Naive thymus-derived CD8-positive, alpha-beta T cell (primary cell): Measurements from ENCODE around the gene SEPTIN11. TPM values are rescaled to one million over a fixed set of nuclear protein-coding genes. Genes with fewer than 3 reads are reported as not detected.

Experiments used
- ATAC-seq, 2 donors: fragments of 150-1000 bp; cut with Tn5 transposase in 1 of 2; sonication (Bioruptor Pico), chemical (Tn5 transposase) in 1 of 2; 1 replicate in 1 of 2; 2 replicates in 1 of 2; pipeline ENCODE4 v1.10.0; 2021; ENCODE audit warnings: mild to moderate bottlenecking in 2 of 2, moderate library complexity in 2 of 2
- POLR2A ChIA-PET: fragments of 350-600 bp; sonication (Branson Sonifier 250); formaldehyde crosslinking; loops from one replicate; lab custom pipeline; 2021; ENCODE audit warnings: antibody characterized with exemption; lab: Charles Lee
- DNase-seq, 10 donors: peaks; one replicate each; pipeline versions ENCODE4 v3.0.0 to v3.0.0-alpha.2; 2020 to 2022
- H3K27ac Mint-ChIP-seq, 10 donors: one replicate each; pipeline ENCODE4 v1.8.0; 2020 to 2022; ENCODE audit warnings: mild to moderate bottlenecking in 10 of 10, mixed read lengths in 10 of 10, moderate library complexity in 4 of 10, inconsistent platforms in 1 of 10
- H3K27me3 Mint-ChIP-seq, 5 donors: one replicate each; pipeline ENCODE4 v1.8.0; 2021 to 2022; ENCODE audit warnings: mixed read lengths in 5 of 5
- H3K36me3 Mint-ChIP-seq, 3 donors: one replicate each; pipeline ENCODE4 v1.8.0; 2020 to 2022; ENCODE audit warnings: mixed read lengths in 3 of 3, mild to moderate bottlenecking in 2 of 3, inconsistent platforms in 1 of 3
- H3K4me1 Mint-ChIP-seq, 4 donors: one replicate each; pipeline ENCODE4 v1.8.0; 2021 to 2022; ENCODE audit warnings: mixed read lengths in 4 of 4
- H3K4me3 Mint-ChIP-seq, 10 donors: one replicate each; pipeline ENCODE4 v1.8.0; 2020 to 2022; ENCODE audit warnings: mild to moderate bottlenecking in 10 of 10, mixed read lengths in 10 of 10, moderate library complexity in 6 of 10, inconsistent platforms in 1 of 10
- H3K9me3 Mint-ChIP-seq, 9 donors: one replicate each; pipeline ENCODE4 v1.8.0; 2020 to 2022; ENCODE audit warnings: mixed read lengths in 9 of 9, mild to moderate bottlenecking in 3 of 9, inconsistent platforms in 1 of 9, moderate library complexity in 1 of 9
- polyA plus RNA-seq, 3 donors: library from polyadenylated mRNA; unstranded; fragments of 300-500 nt; fragmentation: Illumina TruSeq; gene quantifications; one replicate each; pipeline ENCODE4 v1.2.3, GENCODE V29; 2021
- total RNA-seq, 8 experiments: library from RNA in 2 of 8; stranded (reverse) in 2 of 8; gene quantifications; one replicate each; pipeline ENCODE4 v1.2.3 and lab custom pipeline; 2021 to 2026

Gene SEPTIN11
- total and polyA plus RNA-seq, 5 experiments from 2014 or later, result 44.8 to 56.7 (median 49.5) TPM

DNA sequence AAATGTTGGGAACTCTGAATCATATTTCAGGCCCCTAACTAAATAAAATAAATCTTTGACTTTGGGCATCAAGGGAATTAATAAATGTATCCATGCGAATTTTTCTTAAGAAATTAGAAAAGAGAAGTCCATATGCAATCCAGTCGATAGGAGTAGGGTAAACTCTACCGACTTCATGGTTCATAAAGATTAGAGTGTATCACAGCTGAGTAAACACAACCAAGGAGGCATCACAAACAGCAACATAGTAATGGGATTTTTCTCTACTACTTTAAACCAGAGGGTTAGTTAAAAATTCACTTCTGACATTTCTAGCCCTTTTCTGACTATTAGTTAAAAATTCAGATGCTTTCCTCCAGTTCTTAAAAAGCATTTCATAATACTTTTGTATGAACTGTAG, 19.9 kb downstream of the SEPTIN11 start:
- POLR2A ChIA-PET, result no interaction called here
- peaks cover 0 to 2% (median 0%) of the 10 kb centered on the region in 9 donors for H3K9me3 Mint-ChIP-seq
- ATAC-seq, result no peak

DNA sequence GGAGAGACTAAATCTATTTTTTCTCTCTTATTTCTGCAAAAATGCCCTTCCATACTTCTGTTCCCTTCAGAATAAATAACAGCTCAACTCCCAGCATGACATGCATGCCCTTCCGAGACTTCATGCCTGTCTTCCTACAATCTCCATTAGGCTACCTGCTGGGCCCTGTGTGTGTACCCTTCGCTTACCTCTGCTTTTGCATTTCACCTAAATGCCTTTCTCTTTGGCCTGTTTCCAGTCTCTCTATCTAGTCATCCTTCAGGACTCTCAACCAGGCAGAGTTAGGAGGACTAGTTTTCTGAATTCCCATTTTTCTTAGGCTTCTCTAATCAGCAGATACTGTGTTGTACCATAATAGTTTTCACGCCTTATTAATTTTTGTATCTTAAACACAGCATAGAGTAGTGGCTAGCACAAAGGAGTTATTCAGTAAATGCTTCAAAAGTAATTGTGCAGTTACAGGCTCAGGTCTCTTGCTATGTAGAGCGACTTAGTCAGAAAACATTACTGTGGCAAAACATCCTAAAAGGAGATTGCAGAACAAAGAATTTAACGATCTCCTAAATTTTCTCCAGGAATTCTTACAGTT, 20.5 kb downstream of the SEPTIN11 start:
- no peak for DNase-seq
- Mint-ChIP-seq H3K4me1 (peaks cover 10 to 19% (median 14%) of the 10 kb centered on the region in 4 donors), H3K36me3 (peaks cover 0 to 4% (median 0%) of the 10 kb centered on the region in 3 donors), H3K27me3 (no peaks in the 10 kb centered on the region), H3K4me3 (no peak overlapping the region), H3K27ac (no peak overlapping the region), H3K9me3 (peaks cover 0 to 2% (median 0%) of the 10 kb centered on the region in 9 donors)
- no peak for ATAC-seq
- POLR2A ChIA-PET, result no interaction called here

More for the DNA sequence above, 19.9 kb downstream of the SEPTIN11 start:
- peaks cover 10 to 24% (median 19%) of the 10 kb centered on the region in 4 donors for H3K4me1 Mint-ChIP-seq
- no peak overlapping the region for H3K27ac Mint-ChIP-seq
- H3K4me3 Mint-ChIP-seq, result no peak overlapping the region
- H3K27me3 Mint-ChIP-seq, result no peaks in the 10 kb centered on the region
- peaks cover 0 to 1% (median 0%) of the 10 kb centered on the region in 3 donors for H3K36me3 Mint-ChIP-seq
- no peak for DNase-seq

DNA sequence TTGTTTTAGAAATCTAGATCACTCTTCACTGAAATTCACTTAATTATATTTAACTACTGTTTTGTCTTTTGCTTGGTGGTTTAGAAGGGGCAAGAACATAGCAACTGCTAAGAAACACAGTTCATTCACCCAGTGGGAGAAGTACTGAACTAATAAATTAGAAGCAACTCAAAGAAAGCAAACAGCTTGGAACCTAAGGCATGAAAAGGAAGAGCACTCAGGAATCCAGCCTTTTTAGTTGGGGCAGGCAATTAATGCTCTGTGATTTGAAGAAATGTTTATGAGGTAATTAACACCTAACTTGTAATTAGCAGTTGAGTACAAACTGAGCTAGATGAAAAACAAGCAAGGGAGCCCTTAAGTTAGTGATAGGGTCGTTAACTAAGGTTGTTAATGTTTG, 22.8 kb downstream of the SEPTIN11 start:
- DNase-seq (no peak), ATAC-seq (no peak)
- H3K9me3 Mint-ChIP-seq, result peaks cover 0 to 2% (median 0%) of the 10 kb centered on the region in 9 donors
- H3K4me3 Mint-ChIP-seq, result no peak overlapping the region
- POLR2A ChIA-PET, result no interaction called here
- peaks cover 10 to 30% (median 22%) of the 10 kb centered on the region in 4 donors for H3K4me1 Mint-ChIP-seq
- H3K27ac Mint-ChIP-seq, result peak overlapping the region in 2 of 10 donors; percentile 14 to 41
- peaks cover 0 to 8% (median 0%) of the 10 kb centered on the region in 3 donors for H3K36me3 Mint-ChIP-seq
- no peaks in the 10 kb centered on the region for H3K27me3 Mint-ChIP-seq

DNA sequence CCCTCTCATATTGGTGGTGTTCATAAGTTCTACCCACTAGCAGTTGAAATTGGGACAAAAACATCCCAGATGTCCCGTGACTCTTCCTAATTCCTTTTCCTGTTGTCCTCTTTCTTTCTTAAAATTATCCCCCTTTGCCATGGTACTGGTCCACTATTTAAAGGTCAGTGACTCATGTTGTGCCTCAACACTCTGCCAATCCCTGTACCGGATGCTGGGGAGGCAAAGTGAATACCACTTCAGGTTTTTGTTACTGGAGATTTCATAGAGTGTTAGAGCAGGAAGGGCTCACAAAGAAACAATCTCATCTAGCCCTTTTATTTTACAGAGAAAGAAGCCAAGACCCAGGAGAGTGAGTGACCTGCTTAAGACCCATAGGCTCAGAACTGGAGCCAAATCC, 24.6 kb downstream of the SEPTIN11 start:
- no peak for DNase-seq
- POLR2A ChIA-PET, result no interaction called here
- Mint-ChIP-seq H3K4me3 (no peak overlapping the region), H3K27ac (peak overlapping the region in 2 of 10 donors; percentile 14 to 58), H3K36me3 (peaks cover 0 to 6% (median 0%) of the 10 kb centered on the region in 3 donors), H3K27me3 (no peaks in the 10 kb centered on the region), H3K4me1 (peaks cover 23 to 49% (median 40%) of the 10 kb centered on the region in 4 donors), H3K9me3 (peaks cover 0 to 2% (median 0%) of the 10 kb centered on the region in 9 donors)
- no peak for ATAC-seq

DNA sequence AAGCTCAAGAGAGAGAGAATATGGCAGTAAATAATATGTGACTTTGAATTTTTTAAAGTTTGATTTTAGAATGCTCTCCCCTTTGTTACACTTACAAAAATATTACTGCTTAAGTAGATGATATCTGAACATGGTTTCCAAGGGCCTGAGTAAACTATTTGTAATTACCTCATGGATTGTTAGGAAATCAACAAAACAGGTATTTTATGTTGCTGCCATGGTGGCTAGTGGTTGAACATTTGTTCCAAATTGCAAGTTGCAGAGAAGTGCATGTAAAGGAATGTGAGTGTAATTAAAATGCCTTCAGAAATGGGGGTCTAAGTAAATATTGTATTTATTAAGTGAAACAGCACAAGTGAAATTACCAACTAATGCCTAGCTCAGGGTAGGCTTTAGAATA, 27.6 kb downstream of the SEPTIN11 start:
- no peak for ATAC-seq
- peaks cover 27 to 57% (median 51%) of the 10 kb centered on the region in 4 donors for H3K4me1 Mint-ChIP-seq
- no peak overlapping the region for H3K27ac Mint-ChIP-seq
- peaks cover 0 to 6% (median 0%) of the 10 kb centered on the region in 3 donors for H3K36me3 Mint-ChIP-seq
- no peaks in the 10 kb centered on the region for H3K27me3 Mint-ChIP-seq
- DNase-seq, result no peak
- POLR2A ChIA-PET, result interaction anchor here (0.6 to 1.5 kb wide), 4 partner anchors 9 to 68 kb away, joined by 3 to 8 read pairs (median 4); no protein-coding TSS in a partner anchor
- peaks cover 0 to 3% (median 0%) of the 10 kb centered on the region in 9 donors for H3K9me3 Mint-ChIP-seq
- no peak overlapping the region for H3K4me3 Mint-ChIP-seq

DNA sequence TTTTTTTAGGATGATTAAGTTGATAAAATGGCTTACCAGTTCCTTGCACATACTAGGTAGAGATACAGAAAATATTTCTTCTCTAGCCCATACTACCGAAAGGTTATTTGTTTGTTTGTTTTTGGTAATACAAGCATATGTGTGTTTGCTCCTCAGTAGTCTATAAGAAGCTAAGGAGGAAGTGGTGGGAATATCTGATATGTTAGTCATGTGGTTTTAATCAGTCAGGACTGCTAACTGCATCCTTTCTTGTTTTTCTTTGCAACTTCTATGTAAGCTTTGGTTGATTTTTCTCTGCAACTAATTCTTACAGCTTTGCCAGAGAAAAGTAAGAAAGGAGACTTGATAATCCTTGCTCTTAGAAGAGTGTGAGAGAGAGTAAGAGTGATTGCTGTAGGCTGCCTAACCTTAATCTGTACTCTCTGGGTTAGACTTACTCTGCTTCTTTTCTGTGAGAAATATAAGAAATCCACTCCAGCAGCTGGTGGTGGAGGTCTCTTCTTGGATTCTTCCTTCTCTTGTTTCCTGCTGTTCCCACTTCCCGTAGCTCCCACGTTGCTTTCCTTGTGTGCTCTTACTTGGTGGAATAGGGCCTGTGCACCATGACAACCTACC, 28.3 kb downstream of the SEPTIN11 start:
- H3K4me3 Mint-ChIP-seq, result peak overlapping the region in 8 of 10 donors; percentile 4 to 72 (median 40)
- H3K9me3 Mint-ChIP-seq, result peaks cover 0 to 3% (median 0%) of the 10 kb centered on the region in 9 donors
- no peaks in the 10 kb centered on the region for H3K27me3 Mint-ChIP-seq
- H3K27ac Mint-ChIP-seq, result peak overlapping the region in 5 of 10 donors; percentile 4 to 89 (median 33)
- H3K36me3 Mint-ChIP-seq, result peaks cover 0 to 6% (median 0%) of the 10 kb centered on the region in 3 donors
- POLR2A ChIA-PET, result interaction anchor here (0.6 to 1.5 kb wide), 5 partner anchors 8 to 858 kb away, joined by 3 to 8 read pairs (median 4); no protein-coding TSS in a partner anchor
- H3K4me1 Mint-ChIP-seq, result peaks cover 31 to 63% (median 55%) of the 10 kb centered on the region in 4 donors
- ATAC-seq (peak; percentile 43 to 63), DNase-seq (no peak)

DNA sequence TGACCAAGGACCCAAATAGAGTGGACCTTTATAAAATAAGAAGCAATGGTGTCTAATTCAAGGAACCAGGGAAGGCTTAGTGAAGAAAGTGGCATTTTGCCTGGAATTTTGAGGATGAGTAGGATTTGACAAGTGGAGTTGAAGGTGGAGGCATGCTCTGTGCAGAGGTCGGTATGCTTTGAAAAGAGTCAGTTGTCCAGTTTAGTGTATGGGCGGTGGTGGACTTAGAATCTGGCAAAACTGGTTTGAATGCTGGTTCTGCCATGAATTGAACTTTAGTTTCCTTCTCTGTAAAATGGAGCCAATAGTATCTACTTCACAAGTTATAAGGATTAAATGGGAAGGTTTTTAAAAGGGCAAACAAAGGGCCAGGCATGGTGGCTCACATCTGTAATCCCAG, 29.7 kb downstream of the SEPTIN11 start:
- ATAC-seq, result no peak
- Mint-ChIP-seq H3K27ac (peak overlapping the region in 5 of 10 donors; percentile 20 to 89 (median 54)), H3K4me3 (peak overlapping the region in 1 of 10 donors; percentile 15), H3K36me3 (peaks cover 0 to 6% (median 0%) of the 10 kb centered on the region in 3 donors), H3K27me3 (no peaks in the 10 kb centered on the region), H3K9me3 (peaks cover 0 to 3% (median 0%) of the 10 kb centered on the region in 9 donors), H3K4me1 (peaks cover 35 to 77% (median 67%) of the 10 kb centered on the region in 4 donors)
- no peak for DNase-seq
- POLR2A ChIA-PET, result interaction anchor here (0.7 kb wide), 1 partner anchor 10 kb away, joined by 5 read pairs; no protein-coding TSS in a partner anchor

DNA sequence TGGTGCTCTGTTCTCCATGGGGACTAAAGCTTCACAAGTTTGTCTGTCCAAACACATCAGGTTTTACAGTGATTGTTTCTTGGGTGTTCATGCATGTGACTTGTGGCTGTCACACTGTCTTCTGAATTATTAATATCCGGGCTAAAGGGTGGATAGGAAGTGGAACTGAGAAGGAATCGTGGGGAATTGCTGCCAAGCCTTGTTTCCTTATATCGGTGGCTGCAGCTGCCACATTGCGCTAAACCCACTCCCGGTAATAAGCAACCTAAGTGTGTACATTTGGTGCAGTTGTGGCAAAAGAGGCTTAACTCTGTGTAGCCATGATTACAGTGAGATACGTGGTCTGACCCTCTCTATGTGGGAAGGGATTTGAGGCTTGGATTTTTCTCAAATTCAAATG, 30.7 kb downstream of the SEPTIN11 start:
- POLR2A ChIA-PET, result interaction anchor here (1.1 kb wide), 1 partner anchor 14 kb away, joined by 3 read pairs; no protein-coding TSS in a partner anchor
- DNase-seq (no peak), ATAC-seq (no peak)
- Mint-ChIP-seq H3K4me1 (peaks cover 39 to 86% (median 77%) of the 10 kb centered on the region in 4 donors), H3K27me3 (no peaks in the 10 kb centered on the region), H3K4me3 (no peak overlapping the region), H3K9me3 (peaks cover 0 to 3% (median 0%) of the 10 kb centered on the region in 9 donors), H3K27ac (peak overlapping the region in 1 of 10 donors; percentile 47), H3K36me3 (peaks cover 0 to 4% (median 0%) of the 10 kb centered on the region in 3 donors)

DNA sequence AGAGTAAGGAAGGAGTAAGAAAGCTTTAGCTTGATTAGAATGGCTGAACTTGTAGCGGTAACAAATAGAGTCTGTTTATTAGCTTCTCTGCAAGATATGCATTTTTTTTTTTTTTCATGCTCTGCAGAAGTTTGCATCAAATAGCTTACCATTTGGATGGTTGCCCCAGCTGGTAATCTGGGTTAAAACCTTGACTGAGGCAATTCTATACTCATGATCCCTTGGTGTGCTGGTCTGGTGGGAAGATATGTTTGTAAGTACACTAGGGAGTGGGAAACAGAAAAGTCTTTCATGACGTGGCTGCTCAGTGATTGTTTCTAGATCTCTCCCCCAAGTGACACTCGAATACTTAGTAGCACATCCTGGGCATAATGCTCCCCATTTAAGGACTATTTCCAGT, 32.1 kb downstream of the SEPTIN11 start:
- no peaks in the 10 kb centered on the region for H3K27me3 Mint-ChIP-seq
- H3K4me3 Mint-ChIP-seq, result peak overlapping the region in 5 of 10 donors; percentile 1 to 66 (median 31)
- peaks cover 0 to 3% (median 0%) of the 10 kb centered on the region in 9 donors for H3K9me3 Mint-ChIP-seq
- peaks cover 48 to 89% (median 84%) of the 10 kb centered on the region in 4 donors for H3K4me1 Mint-ChIP-seq
- no peaks in the 10 kb centered on the region for H3K36me3 Mint-ChIP-seq
- H3K27ac Mint-ChIP-seq, result peak overlapping the region in 4 of 10 donors; percentile 3 to 46 (median 24)
- POLR2A ChIA-PET, result interaction anchor here (1.0 kb wide), 1 partner anchor 12 kb away, joined by 3 read pairs; no protein-coding TSS in a partner anchor
- DNase-seq (no peak), ATAC-seq (no peak)

DNA sequence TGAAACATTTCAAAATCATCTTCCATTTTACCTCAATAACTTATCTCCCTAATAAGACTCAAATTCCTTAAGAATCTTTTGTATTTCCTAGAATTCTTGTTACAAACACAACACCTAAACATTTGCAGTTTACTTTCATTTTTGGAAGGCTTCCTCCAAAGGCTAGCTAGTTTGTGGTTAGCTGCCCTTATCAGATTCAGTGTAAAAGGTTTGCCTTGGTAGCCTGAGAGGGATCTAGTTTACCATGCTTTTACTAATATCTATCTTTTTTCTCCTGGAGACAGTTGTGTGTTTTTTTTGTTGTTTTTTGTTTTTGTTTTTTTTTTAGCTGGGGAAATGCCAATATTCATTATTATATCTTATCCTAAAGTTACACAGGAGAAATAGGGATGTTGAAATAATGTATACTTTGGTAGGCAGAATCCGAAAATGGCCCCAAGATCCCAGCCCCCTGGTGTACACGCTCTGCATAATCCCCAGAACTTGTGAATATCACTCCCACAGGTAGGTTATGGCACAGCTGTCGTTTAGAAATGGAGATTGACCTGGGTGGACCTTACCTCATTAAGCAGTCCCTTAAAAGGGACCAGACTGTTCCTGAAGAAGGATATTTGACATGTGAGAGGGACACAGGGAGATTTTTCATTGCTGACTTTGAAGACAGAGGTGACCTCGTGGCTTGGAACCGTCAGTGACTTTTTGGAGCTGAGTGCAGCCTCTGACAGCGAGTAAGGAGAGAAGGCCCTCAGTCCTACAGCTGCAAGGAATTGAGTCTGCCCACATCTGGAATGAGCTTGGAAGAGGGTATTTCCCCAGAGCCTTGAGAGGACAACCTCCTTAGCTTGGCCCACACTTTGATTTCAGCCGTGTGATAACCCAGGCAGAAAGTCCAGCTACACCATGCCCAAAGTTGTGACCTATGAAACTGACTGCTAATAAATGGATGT, 33.4 kb downstream of the SEPTIN11 start:
- H3K4me3 Mint-ChIP-seq, result peak overlapping the region in 9 of 10 donors; percentile 14 to 66 (median 33)
- DNase-seq (no peak), ATAC-seq (peak in 1 of 2 donors; percentile 28)
- peaks cover 0 to 3% (median 0%) of the 10 kb centered on the region in 9 donors for H3K9me3 Mint-ChIP-seq
- H3K4me1 Mint-ChIP-seq, result peaks cover 51 to 89% (median 83%) of the 10 kb centered on the region in 4 donors
- H3K36me3 Mint-ChIP-seq, result no peaks in the 10 kb centered on the region
- no peaks in the 10 kb centered on the region for H3K27me3 Mint-ChIP-seq
- H3K27ac Mint-ChIP-seq, result peak overlapping the region in 8 of 10 donors; percentile 12 to 69 (median 35)
- POLR2A ChIA-PET, result interaction anchor here (0.5 to 1.4 kb wide), 3 partner anchors 11 to 734 kb away, joined by 3 to 4 read pairs (median 4); no protein-coding TSS in a partner anchor

DNA sequence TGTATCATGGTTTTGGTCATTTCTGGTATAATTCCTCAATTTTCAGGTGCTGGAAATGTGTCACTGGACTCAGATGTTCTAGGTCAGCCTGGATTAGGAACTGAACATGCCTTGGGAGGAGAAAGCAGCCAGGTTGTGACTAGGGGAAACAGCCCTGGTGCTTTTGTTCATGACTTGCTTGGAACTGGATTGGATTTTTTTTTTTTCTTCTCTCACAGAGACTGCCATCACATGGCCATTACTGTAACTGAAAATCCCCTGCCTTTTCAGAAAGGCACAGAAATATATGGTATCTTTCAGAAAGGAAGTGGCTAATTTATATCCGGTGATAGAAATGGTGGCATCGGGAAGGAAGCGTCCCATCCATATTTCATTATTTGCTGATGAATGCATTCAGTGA, 34.6 kb downstream of the SEPTIN11 start:
- H3K4me1 Mint-ChIP-seq, result peaks cover 41 to 89% (median 82%) of the 10 kb centered on the region in 4 donors
- peaks cover 0 to 1% (median 0%) of the 10 kb centered on the region in 9 donors for H3K9me3 Mint-ChIP-seq
- POLR2A ChIA-PET, result no interaction called here
- peak overlapping the region in 9 of 10 donors; percentile 13 to 75 (median 66) for H3K27ac Mint-ChIP-seq
- H3K27me3 Mint-ChIP-seq, result no peaks in the 10 kb centered on the region
- peak in 1 of 2 donors; percentile 60 for ATAC-seq
- peak in 2 of 10 donors; percentile 4 to 37 for DNase-seq
- peak overlapping the region in 9 of 10 donors; percentile 12 to 74 (median 49) for H3K4me3 Mint-ChIP-seq
- no peaks in the 10 kb centered on the region for H3K36me3 Mint-ChIP-seq
